Measurements from ENCODE around the gene ZNF398.

GRCh38 chr7:149140831-149141230, 6.4 kb upstream of the ZNF398 start:
- TF ChIP-seq, protein P1, sequence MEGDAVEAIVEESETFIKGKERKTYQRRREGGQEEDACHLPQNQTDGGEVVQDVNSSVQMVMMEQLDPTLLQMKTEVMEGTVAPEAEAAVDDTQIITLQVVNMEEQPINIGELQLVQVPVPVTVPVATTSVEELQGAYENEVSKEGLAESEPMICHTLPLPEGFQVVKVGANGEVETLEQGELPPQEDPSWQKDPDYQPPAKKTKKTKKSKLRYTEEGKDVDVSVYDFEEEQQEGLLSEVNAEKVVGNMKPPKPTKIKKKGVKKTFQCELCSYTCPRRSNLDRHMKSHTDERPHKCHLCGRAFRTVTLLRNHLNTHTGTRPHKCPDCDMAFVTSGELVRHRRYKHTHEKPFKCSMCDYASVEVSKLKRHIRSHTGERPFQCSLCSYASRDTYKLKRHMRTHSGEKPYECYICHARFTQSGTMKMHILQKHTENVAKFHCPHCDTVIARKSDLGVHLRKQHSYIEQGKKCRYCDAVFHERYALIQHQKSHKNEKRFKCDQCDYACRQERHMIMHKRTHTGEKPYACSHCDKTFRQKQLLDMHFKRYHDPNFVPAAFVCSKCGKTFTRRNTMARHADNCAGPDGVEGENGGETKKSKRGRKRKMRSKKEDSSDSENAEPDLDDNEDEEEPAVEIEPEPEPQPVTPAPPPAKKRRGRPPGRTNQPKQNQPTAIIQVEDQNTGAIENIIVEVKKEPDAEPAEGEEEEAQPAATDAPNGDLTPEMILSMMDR (IDR thresholded peaks at IDR 0.05), result no peak
- TF ChIP-seq POLR2A (IDR thresholded peaks at IDR 0.05), result no peak
